DOHH2 (cell line): ENCODE results near the gene UGT8.

ENCODE experiments used
- H3F3A ChIP-seq: fragments of 200-600 bp; sonication (generic), shearing (Covaris generic); 2 replicates; pipeline ENCODE4 v1.6.0; 2016; ENCODE audit warnings: antibody characterized with exemption, mild to moderate bottlenecking; ENCODE audit not compliant: control insufficient read depth, insufficient read depth
- H3K27ac ChIP-seq: fragments of 200-600 bp; sonication (generic); 2 replicates; pipeline ENCODE4 v1.5.1; 2014; ENCODE audit warnings: low read depth, mild to moderate bottlenecking, low read length, moderate library complexity
- H3K27me3 ChIP-seq: fragments of 200-600 bp; sonication (generic); 2 replicates; pipeline ENCODE4 v1.6.1; 2014; ENCODE audit warnings: mild to moderate bottlenecking, low read length, mixed read lengths; ENCODE audit not compliant: control insufficient read depth
- H3K36me3 ChIP-seq: fragments of 200-600 bp; sonication (generic); 2 replicates; pipeline ENCODE4 v1.6.1; 2014; ENCODE audit warnings: mild to moderate bottlenecking, low read length, moderate library complexity, mixed read lengths; ENCODE audit not compliant: control insufficient read depth
- H3K4me1 ChIP-seq: fragments of 200-600 bp; sonication (generic); 2 replicates; pipeline ENCODE4 v1.6.1; 2014; ENCODE audit warnings: mild to moderate bottlenecking, low read length, mixed read lengths; ENCODE audit not compliant: control insufficient read depth
- H3K4me2 ChIP-seq: fragments of 200-600 bp; sonication (generic); 2 replicates; pipeline ENCODE4 v1.6.0; 2014; ENCODE audit warnings: mild to moderate bottlenecking, low read length, moderate library complexity
- H3K4me3 ChIP-seq: fragments of 200-600 bp; sonication (generic); 2 replicates; pipeline ENCODE4 v1.5.1; 2014; ENCODE audit warnings: mild to moderate bottlenecking, low read length, mixed read lengths
- H3K79me2 ChIP-seq: fragments of 200-600 bp; sonication (generic); 2 replicates; pipeline ENCODE4 v1.6.1; 2014; ENCODE audit warnings: mild to moderate bottlenecking, low read length, mixed read lengths; ENCODE audit not compliant: control insufficient read depth
- H3K9me2 ChIP-seq: fragments of 200-600 bp; sonication (generic); replicated peaks from 2 replicates; pipeline ENCODE4 v1.6.1; 2014; ENCODE audit warnings: mild to moderate bottlenecking, low read length, mixed read lengths; ENCODE audit not compliant: control insufficient read depth
- H3K9me3 ChIP-seq: fragments of 200-600 bp; sonication (generic); 2 replicates; pipeline ENCODE4 v1.6.1; 2014; ENCODE audit warnings: antibody characterized with exemption, low read length, mixed read lengths; ENCODE audit not compliant: control insufficient read depth, insufficient read depth
- H4K20me1 ChIP-seq: fragments of 200-600 bp; sonication (generic); 2 replicates; pipeline ENCODE4 v1.6.0; 2014; ENCODE audit warnings: low read depth, mild to moderate bottlenecking, antibody characterized with exemption, low read length, moderate library complexity; ENCODE audit not compliant: control insufficient read depth, insufficient read depth
- EZH2phosphoT487 ChIP-seq: fragments of 200-600 bp; sonication (generic); IDR thresholded peaks from 2 replicates; pipeline ENCODE4 v1.6.1; 2017; ENCODE audit warnings: borderline replicate concordance, mild to moderate bottlenecking, antibody characterized with exemption, low read length, moderate library complexity, mixed read lengths
- TF ChIP-seq, protein P1 (sequence below): fragments of 200-600 bp; sonication (generic); IDR thresholded peaks from one replicate; pipeline ENCODE4 v1.5.1; 2014; ENCODE audit warnings: antibody characterized with exemption, mild to moderate bottlenecking, low read depth, low read length; ENCODE audit not compliant: poor library complexity, severe bottlenecking

UGT8 gene

DNA sequence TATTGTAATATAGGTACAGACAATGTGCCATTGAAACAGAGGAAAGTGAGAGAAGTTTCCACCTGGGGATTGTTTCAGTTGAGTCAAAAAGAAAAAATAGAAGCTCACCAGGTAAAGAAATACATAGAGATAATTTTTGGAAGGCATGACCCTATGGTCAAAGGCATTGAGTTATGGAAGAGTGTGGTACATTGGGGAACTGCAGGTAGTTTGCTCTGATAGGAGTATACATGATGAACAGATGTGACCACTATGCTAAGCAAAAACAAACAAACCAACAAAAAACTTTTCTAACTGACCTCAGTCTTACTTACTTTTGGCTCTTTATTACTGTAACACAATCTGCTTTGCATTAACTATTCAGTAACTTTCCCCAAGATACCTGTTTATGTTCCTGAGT lies 85.9 kb downstream of the UGT8 start:
- TF ChIP-seq, protein P1, sequence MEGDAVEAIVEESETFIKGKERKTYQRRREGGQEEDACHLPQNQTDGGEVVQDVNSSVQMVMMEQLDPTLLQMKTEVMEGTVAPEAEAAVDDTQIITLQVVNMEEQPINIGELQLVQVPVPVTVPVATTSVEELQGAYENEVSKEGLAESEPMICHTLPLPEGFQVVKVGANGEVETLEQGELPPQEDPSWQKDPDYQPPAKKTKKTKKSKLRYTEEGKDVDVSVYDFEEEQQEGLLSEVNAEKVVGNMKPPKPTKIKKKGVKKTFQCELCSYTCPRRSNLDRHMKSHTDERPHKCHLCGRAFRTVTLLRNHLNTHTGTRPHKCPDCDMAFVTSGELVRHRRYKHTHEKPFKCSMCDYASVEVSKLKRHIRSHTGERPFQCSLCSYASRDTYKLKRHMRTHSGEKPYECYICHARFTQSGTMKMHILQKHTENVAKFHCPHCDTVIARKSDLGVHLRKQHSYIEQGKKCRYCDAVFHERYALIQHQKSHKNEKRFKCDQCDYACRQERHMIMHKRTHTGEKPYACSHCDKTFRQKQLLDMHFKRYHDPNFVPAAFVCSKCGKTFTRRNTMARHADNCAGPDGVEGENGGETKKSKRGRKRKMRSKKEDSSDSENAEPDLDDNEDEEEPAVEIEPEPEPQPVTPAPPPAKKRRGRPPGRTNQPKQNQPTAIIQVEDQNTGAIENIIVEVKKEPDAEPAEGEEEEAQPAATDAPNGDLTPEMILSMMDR: no peak
- no peak for TF ChIP-seq EZH2phosphoT487
- no peaks in the 10 kb centered on the region for H3K79me2 ChIP-seq

DNA sequence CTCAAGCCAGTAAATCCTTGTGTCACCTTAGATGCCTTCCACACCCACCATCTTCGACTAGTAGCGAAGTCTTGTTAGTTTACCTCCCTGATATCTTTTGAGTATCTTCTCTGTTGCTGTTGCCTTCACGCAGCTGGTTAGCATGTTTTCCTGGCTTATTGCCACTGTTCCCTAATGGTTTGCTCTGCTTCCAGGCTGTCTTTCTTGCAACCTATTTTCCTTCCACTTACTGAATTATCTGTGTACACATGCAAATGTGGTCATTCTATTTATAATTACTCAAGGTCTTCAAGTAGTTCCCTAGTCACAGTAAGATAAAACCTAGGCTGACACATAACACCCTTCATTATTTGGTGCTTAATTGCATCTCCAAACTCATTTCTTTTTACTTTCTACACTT lies 89.5 kb downstream of the UGT8 start:
- TF ChIP-seq EZH2phosphoT487: no peak
- TF ChIP-seq, protein P1: no peak
- no peaks in the 10 kb centered on the region for H3K36me3 ChIP-seq
- H3K9me3 ChIP-seq: no peaks in the 10 kb centered on the region

More for the DNA sequence above, 85.9 kb downstream of the UGT8 start:
- no peaks in the 10 kb centered on the region for H3K9me3 ChIP-seq
- H3K4me1 ChIP-seq: peaks cover 18% of the 10 kb centered on the region
- no peaks in the 10 kb centered on the region for H3K27me3 ChIP-seq
- H3K9me2 ChIP-seq: no peaks in the 10 kb centered on the region
- H3K27ac ChIP-seq: no peak overlapping the region
- H3K4me2 ChIP-seq: no peak overlapping the region
- H3F3A ChIP-seq: no peaks in the 10 kb centered on the region
- H3K4me3 ChIP-seq: no peak overlapping the region
- H3K36me3 ChIP-seq: no peaks in the 10 kb centered on the region
- H4K20me1 ChIP-seq: no peaks in the 10 kb centered on the region

DNA sequence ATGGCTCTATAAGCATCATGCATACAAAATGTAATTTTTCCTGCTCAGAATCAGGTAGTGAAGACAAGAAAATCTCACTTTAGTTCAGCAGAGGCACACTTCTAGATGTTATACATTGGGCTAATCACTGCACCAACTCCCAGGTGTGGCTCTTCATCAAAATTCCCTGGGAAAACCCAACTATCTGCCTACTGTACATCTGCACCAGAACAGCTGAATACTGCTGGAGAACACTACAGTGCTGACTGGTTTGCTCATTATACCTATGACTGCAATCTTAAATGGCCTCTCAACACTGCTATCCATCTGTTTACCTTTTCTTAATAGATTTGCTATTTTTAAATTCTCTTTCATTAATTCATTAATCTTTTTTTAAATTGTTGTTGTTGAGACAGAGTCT lies 92.0 kb downstream of the UGT8 start:
- H3K27ac ChIP-seq: no peak overlapping the region
- no peaks in the 10 kb centered on the region for H3K27me3 ChIP-seq

More for the DNA sequence above, 89.5 kb downstream of the UGT8 start:
- Histone ChIP-seq H3F3A (no peaks in the 10 kb centered on the region), H3K4me3 (no peak overlapping the region), H3K27me3 (no peaks in the 10 kb centered on the region), H4K20me1 (no peaks in the 10 kb centered on the region), H3K79me2 (no peaks in the 10 kb centered on the region), H3K27ac (no peak overlapping the region), H3K4me1 (peaks cover 18% of the 10 kb centered on the region), H3K4me2 (no peak overlapping the region), H3K9me2 (no peaks in the 10 kb centered on the region)

More for the DNA sequence above, 92.0 kb downstream of the UGT8 start:
- no peaks in the 10 kb centered on the region for H3K9me3 ChIP-seq
- H3K4me1 ChIP-seq: peaks cover 18% of the 10 kb centered on the region
- no peak overlapping the region for H3K4me3 ChIP-seq
- H3K79me2 ChIP-seq: no peaks in the 10 kb centered on the region
- TF ChIP-seq, protein P1: no peak
- no peak for TF ChIP-seq EZH2phosphoT487
- no peaks in the 10 kb centered on the region; the same call in 1 of the 2 replicates for H3F3A ChIP-seq
- H4K20me1 ChIP-seq: no peaks in the 10 kb centered on the region
- H3K4me2 ChIP-seq: no peak overlapping the region
- H3K9me2 ChIP-seq: no peaks in the 10 kb centered on the region
- no peaks in the 10 kb centered on the region for H3K36me3 ChIP-seq
